HG03108 (cell line): ENCODE data around the gene POM121.
"Not testable (repeated sequence)": the region's sequence is repeated elsewhere in the genome, so short reads cannot be mapped to it uniquely, and the experiment has no call there.

Source experiments
- ATAC-seq: cut with Tn5 transposase; IDR thresholded peaks from one replicate; pipeline ENCODE4 v1.9.1; 2021; ENCODE audit warnings: moderate library complexity; ENCODE audit not compliant: unreplicated experiment

The POM121 gene

GRCh38 chr7:72924733-72925545 lies at the start of gene POM121:
POM121 (plus strand) TSS chr7:72925095; CDS start chr7:72925122, 27 bp downstream.
- ATAC-seq, result peak; percentile 83

GRCh38 chr7:72879079-72879736 lies 45.7 kb upstream of the POM121 start:
- ATAC-seq, result peak; percentile 99

DNA sequence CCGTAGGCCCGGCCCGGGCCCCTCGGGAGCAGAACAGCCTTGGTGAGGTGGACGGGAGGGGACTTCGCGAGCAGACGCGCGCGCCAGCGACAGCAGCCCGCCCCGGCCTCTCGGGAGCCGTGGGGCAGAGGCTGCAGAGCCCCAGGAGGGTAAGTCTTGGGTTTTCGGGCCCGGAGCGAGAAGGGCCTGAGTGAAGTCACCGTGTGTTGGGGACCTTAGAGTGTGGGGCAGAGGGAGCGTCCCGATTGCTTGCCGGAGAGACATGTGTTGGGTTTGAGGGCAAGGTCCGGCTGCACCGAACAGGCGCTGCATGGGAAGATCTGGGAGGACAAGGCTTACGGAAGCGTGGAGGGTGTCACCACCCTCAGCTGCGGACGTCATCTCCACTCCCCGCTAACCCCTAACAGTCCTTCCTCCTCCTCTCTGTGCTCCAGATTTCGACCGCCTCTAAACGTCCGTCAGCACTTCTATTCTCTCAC lies 45.1 kb upstream of the POM121 start:
- ATAC-seq, result not testable (repeated sequence)

GRCh38 chr7:72891750-72892149 lies 33.1 kb upstream of the POM121 start:
- ATAC-seq, result not testable (repeated sequence)

GRCh38 chr7:72904740-72905139 lies 20.2 kb upstream of the POM121 start:
- ATAC-seq, result not testable (repeated sequence)

DNA sequence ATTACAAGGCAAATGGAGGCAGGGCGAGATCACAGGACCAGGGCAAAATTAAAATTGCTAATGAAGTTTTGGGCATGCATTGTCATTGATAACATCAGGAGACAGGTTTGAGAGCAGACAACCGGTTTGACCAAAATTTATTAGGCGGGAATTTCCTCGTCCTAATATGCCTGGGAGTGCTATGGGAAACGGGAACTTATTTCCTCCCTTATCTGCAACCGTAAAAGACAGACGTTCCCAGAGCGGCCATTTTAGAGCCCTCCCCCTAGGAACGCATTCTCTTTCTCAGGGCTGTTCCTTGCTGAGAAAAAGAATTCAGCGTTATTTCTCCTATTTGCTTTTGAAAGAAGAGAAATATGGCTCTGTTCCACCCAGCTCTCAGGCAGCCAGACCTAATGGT lies 16.5 kb upstream of the POM121 start:
- ATAC-seq, result not testable (repeated sequence)

- not testable (repeated sequence) for ATAC-seq
These were observed 13.5 kb upstream of the POM121 start for GRCh38 chr7:72911395-72911794.

DNA sequence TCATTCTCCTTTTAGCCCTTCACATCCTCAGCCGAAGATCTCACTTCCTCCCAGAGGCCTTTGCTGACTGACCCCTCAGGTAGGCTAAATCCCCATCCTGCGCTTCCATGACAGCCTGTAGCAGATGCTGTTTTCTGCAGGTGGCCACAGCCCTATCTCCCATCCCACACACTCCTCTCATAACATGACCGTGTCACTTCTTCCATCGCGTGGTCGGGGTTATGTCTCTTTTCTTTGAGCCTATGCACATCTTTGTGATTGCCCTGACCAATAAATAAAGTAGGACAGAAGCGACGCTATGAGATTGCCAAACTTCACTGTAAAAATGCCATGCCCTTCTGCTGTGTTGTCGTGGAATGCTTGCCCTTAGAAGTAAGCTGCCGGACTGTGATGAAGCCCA lies 11.1 kb upstream of the POM121 start:
- not testable (repeated sequence) for ATAC-seq

GRCh38 chr7:72914756-72915525 lies 10.0 kb upstream of the POM121 start:
- peak; percentile 77 for ATAC-seq

DNA sequence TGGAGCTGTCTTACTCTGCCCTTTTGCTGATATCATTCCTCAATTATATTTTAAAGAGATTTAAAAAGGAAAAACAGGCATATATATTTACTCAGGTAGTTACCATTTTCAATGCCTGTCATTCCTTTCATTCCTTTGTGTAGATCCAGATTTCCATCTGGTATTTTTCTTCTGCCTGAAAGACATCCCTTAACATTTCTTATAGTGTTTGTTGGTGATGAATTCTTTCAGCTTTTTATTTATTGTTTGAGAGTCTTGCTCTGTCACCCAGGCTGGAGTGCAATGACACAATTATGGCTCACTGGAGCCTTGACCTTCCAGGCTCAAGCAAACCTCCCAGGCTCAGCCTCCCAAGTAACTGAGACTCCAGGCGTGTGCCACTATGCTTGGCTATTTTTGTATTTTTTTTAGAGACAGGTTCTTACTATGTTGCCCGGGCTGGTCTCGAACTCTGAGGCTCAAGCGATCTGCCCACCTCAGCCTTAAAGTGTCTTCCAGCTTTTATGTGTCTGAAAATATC lies 5.6 kb upstream of the POM121 start:
- no peak for ATAC-seq

DNA sequence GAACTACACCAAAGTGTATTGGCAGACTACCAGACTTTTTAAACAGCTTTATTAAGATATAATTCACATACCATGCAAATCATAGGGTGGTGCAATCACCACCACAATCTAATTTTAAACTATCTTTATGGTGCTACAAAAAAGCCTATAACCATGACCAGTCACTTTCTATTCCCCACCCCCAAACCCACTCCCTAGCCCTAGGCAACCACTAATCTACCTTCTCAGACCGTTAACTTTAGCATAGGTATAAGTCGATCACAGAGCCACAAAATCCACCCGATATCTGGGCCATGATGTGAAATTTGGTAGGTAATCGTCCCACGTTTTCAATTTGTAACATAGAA lies 536 bp upstream of the POM121 start:
- no peak for ATAC-seq

GRCh38 chr7:72925546-72926120 lies 738 bp downstream of the POM121 start:
- ATAC-seq, result no peak

GRCh38 chr7:72927791-72928190 lies 2.9 kb downstream of the POM121 start:
- ATAC-seq, result not testable (repeated sequence)

- not testable (repeated sequence) for ATAC-seq
These were observed 3.3 kb downstream of the POM121 start for GRCh38 chr7:72928216-72928615.

DNA sequence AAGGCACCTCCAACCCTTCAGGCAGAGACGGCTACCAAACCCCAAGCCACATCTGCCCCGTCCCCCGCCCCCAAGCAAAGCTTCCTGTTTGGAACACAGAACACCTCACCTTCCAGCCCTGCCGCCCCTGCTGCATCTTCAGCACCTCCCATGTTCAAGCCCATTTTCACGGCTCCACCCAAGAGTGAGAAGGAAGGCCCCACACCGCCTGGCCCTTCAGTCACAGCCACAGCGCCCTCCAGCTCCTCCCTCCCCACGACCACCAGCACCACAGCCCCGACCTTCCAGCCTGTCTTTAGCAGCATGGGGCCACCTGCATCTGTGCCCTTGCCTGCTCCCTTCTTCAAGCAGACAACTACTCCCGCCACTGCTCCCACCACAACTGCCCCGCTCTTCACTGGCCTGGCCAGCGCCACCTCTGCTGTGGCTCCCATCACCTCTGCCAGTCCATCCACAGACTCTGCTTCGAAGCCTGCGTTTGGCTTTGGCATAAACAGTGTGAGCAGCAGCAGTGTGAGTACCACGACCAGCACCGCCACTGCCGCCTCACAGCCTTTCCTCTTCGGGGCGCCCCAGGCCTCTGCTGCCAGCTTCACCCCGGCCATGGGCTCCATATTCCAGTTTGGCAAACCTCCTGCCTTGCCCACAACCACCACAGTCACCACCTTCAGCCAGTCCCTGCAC lies 17.3 kb downstream of the POM121 start:
- not testable (repeated sequence) for ATAC-seq

- not testable (repeated sequence) for ATAC-seq
These were observed 18.1 kb downstream of the POM121 start for GRCh38 chr7:72942956-72943355.

DNA sequence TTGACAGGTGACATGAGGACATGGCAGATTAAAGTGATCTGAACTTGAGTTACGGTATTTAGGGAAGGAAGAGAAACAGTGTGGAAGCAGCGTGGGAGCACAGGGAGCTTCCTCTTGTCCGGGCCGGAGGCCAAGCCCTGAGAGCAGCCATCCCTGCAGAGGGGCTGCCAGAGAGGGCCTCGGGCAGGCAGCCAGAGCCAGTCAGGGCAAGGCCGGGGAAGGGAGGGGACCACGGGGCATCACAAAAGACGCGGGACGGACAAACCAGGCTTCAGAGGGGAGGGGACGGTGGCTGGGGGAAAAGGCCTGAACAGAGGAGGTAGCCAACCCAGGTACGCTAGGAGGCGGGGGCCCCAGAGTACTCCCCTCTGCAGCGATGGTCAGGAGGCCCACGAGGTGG lies 20.0 kb downstream of the POM121 start:
- ATAC-seq, result not testable (repeated sequence)

- not testable (repeated sequence) for ATAC-seq
These were observed 20.7 kb downstream of the POM121 start for GRCh38 chr7:72945597-72945996.

GRCh38 chr7:72946130-72946745 lies 21.3 kb downstream of the POM121 start:
- ATAC-seq, result not testable (repeated sequence)

- ATAC-seq, result not testable (repeated sequence)
These were observed 23.8 kb downstream of the POM121 start for GRCh38 chr7:72948714-72949113.
